Medulla oblongata (tissue), 1 donor: Measurements from ENCODE around the gene ACSL4.
"Not testable (repeated sequence)": the region's sequence is repeated elsewhere in the genome, so short reads cannot be mapped to it uniquely, and the experiment has no call there.

Source experiments
- DNase-seq: peaks from one replicate; pipeline ENCODE4 v3.0.0-alpha.2; 2015; ENCODE audit errors: extremely low spot score

The ACSL4 gene

DNA sequence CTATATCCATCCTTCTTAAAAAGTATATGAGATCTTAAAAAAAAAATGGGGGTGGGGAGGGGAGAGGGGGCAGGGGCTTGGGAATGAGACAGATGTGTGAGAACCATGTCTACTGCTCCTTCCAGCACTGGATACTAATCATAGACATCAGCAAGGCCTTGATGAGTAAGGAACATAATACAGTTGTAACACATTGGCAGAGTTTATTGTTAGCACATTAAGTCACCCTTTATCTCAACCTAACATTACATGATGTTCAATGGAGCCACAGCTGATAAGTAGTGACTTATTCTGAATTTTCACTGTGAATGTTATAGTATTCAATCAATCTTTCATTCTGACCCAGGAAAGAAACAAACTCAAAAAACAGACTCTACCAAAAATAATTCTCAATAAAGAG is 60.8 kb downstream of the ACSL4 start:
- no peak for DNase-seq

- not testable (repeated sequence) for DNase-seq
Measured at GRCh38 chrX:109671170-109671569, 61.9 kb downstream of the ACSL4 start.

- no peak for DNase-seq
Measured at GRCh38 chrX:109667986-109668385, 65.1 kb downstream of the ACSL4 start.

- no peak for DNase-seq
Measured at GRCh38 chrX:109660435-109661143, 72.5 kb downstream of the ACSL4 start.

DNA sequence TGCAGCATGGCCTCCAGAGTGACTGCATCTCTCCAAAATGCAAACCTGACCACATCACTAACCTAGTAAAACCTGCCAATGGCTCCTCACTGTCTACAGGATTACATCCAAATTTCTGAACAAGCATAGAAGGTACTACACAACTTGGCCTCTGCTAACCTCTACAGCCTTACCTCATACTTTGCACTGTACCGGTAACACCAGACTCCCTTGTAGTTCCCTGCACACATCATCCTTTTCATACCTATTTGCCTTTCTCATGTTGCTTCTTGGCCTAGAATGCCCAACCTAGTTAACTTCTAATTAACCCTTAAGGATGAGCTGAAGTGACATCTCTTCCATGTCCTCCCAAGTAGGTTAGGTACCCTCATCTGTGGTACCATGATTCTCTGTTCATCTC is 74.7 kb downstream of the ACSL4 start:
- DNase-seq, result no peak

GRCh38 chrX:109657364-109657763 is 75.7 kb downstream of the ACSL4 start:
- DNase-seq, result not testable (repeated sequence)

GRCh38 chrX:109656774-109657173 is 76.3 kb downstream of the ACSL4 start:
- no peak for DNase-seq

DNA sequence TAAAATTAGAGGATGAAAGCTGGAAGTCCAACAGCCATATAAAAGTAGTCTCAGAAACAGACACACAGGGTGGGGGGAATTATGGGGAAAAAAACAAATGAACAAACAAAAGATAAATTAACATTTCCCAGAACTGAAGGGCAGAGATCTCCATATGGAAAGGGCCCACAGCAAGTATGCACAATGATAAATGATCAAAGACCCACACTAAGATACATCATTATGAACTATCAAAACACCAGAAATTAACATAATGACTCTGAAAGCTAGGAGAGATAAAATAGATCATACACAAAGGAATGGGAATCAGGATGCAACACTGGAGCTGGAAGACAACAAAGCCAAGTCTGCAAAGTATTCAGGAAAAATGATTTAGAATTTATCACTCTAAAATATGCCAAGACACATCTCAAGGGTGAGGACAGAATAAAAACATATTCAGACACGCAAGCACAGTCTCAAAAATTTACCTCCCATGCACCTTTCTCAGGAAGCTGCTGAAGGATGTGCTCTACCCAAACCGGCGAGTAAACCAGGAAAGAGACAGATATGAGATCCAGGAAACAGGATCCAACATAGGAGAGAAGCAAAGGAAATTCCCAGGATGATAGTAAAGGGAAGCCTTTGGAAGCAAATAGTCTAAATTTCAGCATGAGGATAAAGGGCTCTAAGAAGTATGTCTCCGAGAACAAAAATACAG is 77.4 kb downstream of the ACSL4 start:
- no peak for DNase-seq

DNA sequence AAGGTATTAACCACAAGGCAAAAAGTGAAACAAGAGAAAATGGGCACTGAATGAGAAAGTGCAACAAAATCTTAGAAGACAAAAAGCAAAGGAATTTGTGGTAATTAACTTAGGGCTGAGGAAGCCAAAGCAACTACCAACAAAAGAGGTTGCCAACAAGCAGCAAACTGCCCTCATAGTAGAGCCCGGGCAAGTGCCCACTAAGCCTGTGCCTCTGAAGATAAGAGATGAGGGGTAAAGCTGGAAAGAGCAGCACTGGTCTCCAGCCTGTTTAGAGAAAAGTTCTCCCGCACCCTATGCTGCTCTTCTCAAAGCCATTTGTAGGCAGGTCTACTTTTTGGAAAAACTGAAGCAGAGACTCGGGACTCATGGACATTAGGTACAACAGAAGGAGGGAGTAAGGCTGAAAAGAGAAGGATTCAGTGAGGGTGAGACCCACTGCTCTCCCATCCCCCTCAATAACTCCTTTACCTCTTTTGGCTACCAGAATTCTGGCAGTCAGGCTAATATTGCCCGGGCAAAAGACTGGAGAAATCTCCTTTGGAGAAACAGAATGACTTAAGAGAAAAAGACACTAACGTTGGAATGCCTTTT is 78.4 kb downstream of the ACSL4 start:
- no peak for DNase-seq

GRCh38 chrX:109644671-109645070 is 88.4 kb downstream of the ACSL4 start:
- DNase-seq, result not testable (repeated sequence)

GRCh38 chrX:109643687-109644086 is 89.4 kb downstream of the ACSL4 start:
- no peak for DNase-seq

DNA sequence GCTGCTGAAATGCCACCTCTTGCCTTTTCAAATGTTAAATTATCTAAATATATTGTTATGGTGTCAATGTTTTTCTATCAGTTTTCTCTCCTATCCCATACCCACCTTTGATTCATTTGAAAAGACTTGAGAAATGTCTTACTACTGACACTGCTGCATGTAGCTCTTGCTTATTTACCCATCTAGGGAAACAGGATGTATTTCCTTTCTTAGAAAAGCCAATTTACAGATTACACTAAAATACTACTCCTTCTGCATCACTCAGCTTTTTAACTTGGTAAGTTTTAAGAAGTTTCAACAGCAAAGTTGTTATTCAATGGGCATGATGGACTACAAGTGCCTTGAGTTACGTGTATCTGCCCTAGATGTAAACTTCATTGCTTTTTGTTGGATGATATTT is 94.9 kb downstream of the ACSL4 start:
- no peak for DNase-seq

- DNase-seq, result not testable (repeated sequence)
Measured at GRCh38 chrX:109637477-109637876, 95.6 kb downstream of the ACSL4 start.

- DNase-seq, result no peak
Measured at GRCh38 chrX:109635146-109635545, 97.9 kb downstream of the ACSL4 start.

DNA sequence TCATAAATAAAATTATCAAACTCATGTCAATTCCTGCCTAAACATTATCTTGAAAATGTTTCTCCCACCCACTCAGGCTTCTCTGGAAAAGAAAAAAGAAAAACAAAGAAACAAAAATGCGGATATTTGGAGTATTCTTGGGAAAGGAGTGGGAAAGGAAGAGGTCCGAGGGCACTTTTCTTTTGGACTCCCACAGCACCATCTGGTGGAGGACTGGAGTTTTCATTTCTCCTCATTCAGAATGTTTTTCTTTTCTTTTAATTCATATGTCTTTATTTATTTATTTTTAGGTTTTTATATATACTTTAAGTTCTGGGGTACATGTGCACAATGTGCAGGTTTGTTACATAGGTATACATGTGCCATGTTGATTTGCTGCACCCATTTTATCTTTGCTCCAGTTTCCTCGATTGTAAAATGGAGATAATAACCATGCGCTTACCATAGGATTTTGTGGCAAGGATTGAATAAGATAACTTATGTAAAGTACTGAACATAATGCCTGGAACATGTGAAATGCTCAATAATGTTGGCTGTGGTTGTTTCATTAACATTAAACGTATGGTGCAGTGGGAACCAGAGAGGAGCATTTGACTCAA is 100.1 kb downstream of the ACSL4 start:
- peak; percentile 30 for DNase-seq

- DNase-seq, result peak; percentile 53
Measured at GRCh38 chrX:109629310-109629709, 103.7 kb downstream of the ACSL4 start.

GRCh38 chrX:109626637-109627036 is 106.4 kb downstream of the ACSL4 start:
- DNase-seq, result no peak

- DNase-seq, result no peak
Measured at GRCh38 chrX:109624641-109625616, 108.1 kb downstream of the ACSL4 start, which contains the start of gene KCNE5. TSS of gene KCNE5 (minus strand) at chrX:109625172. CDS start at chrX:109625020, 152 bp downstream.

- DNase-seq, result peak; percentile 46
Measured at GRCh38 chrX:109623997-109624396, 109.1 kb downstream of the ACSL4 start.

DNA sequence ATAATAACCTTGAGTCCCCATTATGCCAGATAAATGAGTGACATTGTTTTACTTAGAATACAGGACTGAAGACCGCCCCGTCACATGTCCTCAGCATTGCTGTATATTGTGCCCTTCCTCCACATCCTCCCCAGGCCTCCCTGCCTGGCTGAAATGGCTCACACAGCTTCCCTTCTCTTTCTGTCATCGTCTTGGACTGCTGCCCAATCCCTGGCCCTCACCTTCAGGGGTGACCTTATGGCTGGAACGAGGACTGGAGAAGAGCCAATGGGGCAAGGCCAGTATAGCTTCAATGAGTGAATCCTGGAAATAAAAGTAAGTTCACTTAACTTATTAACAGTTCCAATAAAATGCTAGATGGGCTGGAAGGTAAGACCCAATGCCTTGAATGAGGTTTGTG is 110.8 kb downstream of the ACSL4 start:
- no peak for DNase-seq

- DNase-seq, result no peak
Measured at GRCh38 chrX:109619771-109620170, 113.3 kb downstream of the ACSL4 start.
